Mesothelial cell of epicardium (in vitro differentiated cells): ENCODE results near the gene ZP2. TPM values are rescaled to one million over a fixed set of nuclear protein-coding genes. Genes with fewer than 3 reads are reported as not detected.

ENCODE experiments used
- DNase-seq, 2 experiments: peaks; one replicate each; pipeline ENCODE4 v3.0.0; 2021; ENCODE audit warnings: low spot score in 2 of 2; ENCODE audit not compliant: unreplicated experiment in 2 of 2
- H3K27ac Mint-ChIP-seq: 2 replicates; pipeline ENCODE4 v1.8.0; 2021; ENCODE audit warnings: mixed read lengths
- H3K27me3 Mint-ChIP-seq: 2 replicates; pipeline ENCODE4 v1.8.0; 2021; ENCODE audit warnings: low read depth, mixed read lengths
- H3K36me3 Mint-ChIP-seq: 2 replicates; pipeline ENCODE4 v1.8.0; 2021; ENCODE audit warnings: mixed read lengths
- H3K4me1 Mint-ChIP-seq: 2 replicates; pipeline ENCODE4 v1.8.0; 2021; ENCODE audit warnings: mixed read lengths
- H3K4me3 Mint-ChIP-seq: 2 replicates; pipeline ENCODE4 v1.8.0; 2021; ENCODE audit warnings: mild to moderate bottlenecking, moderate library complexity, mixed read lengths
- H3K9me3 Mint-ChIP-seq: 2 replicates; pipeline ENCODE4 v1.8.0; 2021; ENCODE audit warnings: mixed read lengths
- CTCF ChIP-seq: fragments of 200-600 bp; sonication (generic); IDR thresholded peaks from one replicate; pipeline ENCODE4 v1.5.0; 2021; ENCODE audit warnings: antibody characterized with exemption; ENCODE audit not compliant: unreplicated experiment
- total RNA-seq: library from RNA; stranded (reverse); gene quantifications from 3 replicates; pipeline ENCODE4 v1.2.1, GENCODE V29; 2021

Gene ZP2
- total RNA-seq, 1 donor from 2014 or later = not detected

DNA sequence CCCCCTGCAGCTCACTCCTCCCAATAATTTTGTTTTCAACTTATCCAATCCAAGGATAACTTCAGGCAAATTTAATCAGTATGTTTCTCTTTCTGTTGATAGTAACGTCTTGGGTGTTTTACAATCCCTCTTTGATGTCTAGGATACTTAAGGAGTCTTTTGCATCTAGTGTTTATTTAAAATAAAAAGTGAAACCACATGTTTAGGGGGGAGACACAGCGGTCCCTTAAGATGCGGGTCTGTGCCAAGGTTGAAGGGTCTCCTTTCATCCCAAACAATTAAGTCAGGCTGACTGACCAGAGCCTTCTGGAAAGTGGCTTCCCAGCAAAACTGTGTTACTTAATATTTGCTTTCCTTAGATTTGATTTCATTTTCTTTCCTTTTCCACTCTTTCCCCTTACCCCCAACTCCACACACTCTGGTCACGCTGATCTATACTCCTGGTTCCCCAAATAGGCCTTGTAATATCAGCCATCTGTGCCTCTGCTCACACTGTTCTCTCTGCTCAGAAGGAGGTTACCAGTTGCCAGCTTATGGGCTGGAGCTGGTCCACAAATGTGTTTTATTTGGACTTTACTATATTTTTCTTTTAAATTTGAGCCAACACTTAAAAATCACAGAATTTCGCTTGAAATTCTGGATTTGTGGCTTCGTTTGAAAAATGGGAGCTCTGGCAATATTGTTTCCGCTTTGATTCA lies 33.3 kb upstream of the ZP2 start:
- Mint-ChIP-seq H3K36me3 (no peaks in the 10 kb centered on the region), H3K4me3 (no peak overlapping the region), H3K4me1 (peaks cover 3% of the 10 kb centered on the region), H3K27me3 (peaks cover under 1% of the 10 kb centered on the region), H3K27ac (no peak overlapping the region), H3K9me3 (no peaks in the 10 kb centered on the region)
- no peak for DNase-seq
- no peak for TF ChIP-seq CTCF

- no peak overlapping the region for H3K27ac Mint-ChIP-seq
- no peak for DNase-seq
- no peaks in the 10 kb centered on the region for H3K9me3 Mint-ChIP-seq
- no peak for TF ChIP-seq CTCF
- H3K36me3 Mint-ChIP-seq = no peaks in the 10 kb centered on the region
- H3K27me3 Mint-ChIP-seq = no peaks in the 10 kb centered on the region
- H3K4me3 Mint-ChIP-seq = no peak overlapping the region
- peaks cover 3% of the 10 kb centered on the region for H3K4me1 Mint-ChIP-seq
Measured at GRCh38 chr16:21242756-21243155, 31.4 kb upstream of the ZP2 start.

GRCh38 chr16:21239646-21240045 lies 28.3 kb upstream of the ZP2 start:
- H3K9me3 Mint-ChIP-seq = no peaks in the 10 kb centered on the region
- no peak overlapping the region for H3K27ac Mint-ChIP-seq
- H3K36me3 Mint-ChIP-seq = no peaks in the 10 kb centered on the region
- H3K27me3 Mint-ChIP-seq = peaks cover 7% of the 10 kb centered on the region
- DNase-seq = no peak
- H3K4me1 Mint-ChIP-seq = no peaks in the 10 kb centered on the region
- TF ChIP-seq CTCF = no peak
- H3K4me3 Mint-ChIP-seq = no peak overlapping the region

DNA sequence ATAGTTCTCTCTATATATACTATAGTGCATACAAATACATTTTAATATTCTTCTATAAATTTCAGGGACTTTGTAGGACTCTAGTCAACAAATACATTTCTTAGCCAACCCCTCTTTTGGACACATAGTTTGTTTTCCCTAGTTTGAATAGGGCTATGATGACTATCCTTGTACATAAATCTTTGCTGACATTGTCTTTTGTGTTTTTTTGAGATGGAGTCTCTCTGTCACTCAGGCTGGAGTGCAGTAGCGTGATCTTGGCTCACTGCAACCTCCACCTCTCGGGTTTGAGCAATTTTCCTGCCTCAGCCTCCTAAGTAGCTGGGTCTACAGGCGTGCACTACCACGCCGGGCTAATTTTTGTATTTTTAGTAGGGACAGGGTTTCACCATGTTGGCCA lies 25.5 kb upstream of the ZP2 start:
- no peaks in the 10 kb centered on the region for H3K4me1 Mint-ChIP-seq
- H3K4me3 Mint-ChIP-seq = no peak overlapping the region
- H3K27me3 Mint-ChIP-seq = peaks cover 13% of the 10 kb centered on the region
- H3K9me3 Mint-ChIP-seq = no peaks in the 10 kb centered on the region
- H3K36me3 Mint-ChIP-seq = no peaks in the 10 kb centered on the region
- no peak for DNase-seq
- no peak for TF ChIP-seq CTCF
- no peak overlapping the region for H3K27ac Mint-ChIP-seq

GRCh38 chr16:21235199-21235585 lies 23.8 kb upstream of the ZP2 start:
- Mint-ChIP-seq H3K27me3 (peaks cover 16% of the 10 kb centered on the region), H3K36me3 (no peaks in the 10 kb centered on the region), H3K4me1 (no peaks in the 10 kb centered on the region), H3K27ac (no peak overlapping the region), H3K9me3 (no peaks in the 10 kb centered on the region), H3K4me3 (no peak overlapping the region)
- TF ChIP-seq CTCF = no peak
- DNase-seq = no peak
